K562 (cell line): ENCODE measurements around the gene FUCA2. TPM values are rescaled to one million over a fixed set of nuclear protein-coding genes. Genes with fewer than 3 reads are reported as not detected.
A peak's percentile ranks its signal among the peaks of the same experiment; 100 is the strongest.

Experiments
- polyA plus RNA-seq, 8 experiments: library from polyadenylated mRNA; depleted of rRNA in 4 of 8; stranded (reverse) in 5 of 8; unstranded in 3 of 8; fragments of >200 nt; fragmentation: Nextera tagmentation in 2 of 8; fragmentation: Illumina TruSeq in 1 of 8; extraction: Ambion mirVana in 2 of 8; extraction: Trizol in 1 of 8; gene quantifications; 2 replicates each; pipeline versions ENCODE4 v1.2.1 to v1.2.3, GENCODE V29; 2011 to 2014; ENCODE audit warnings: inconsistent platforms in 1 of 8, missing spikeins in 1 of 8
- small RNA-seq: library from RNA; depleted of rRNA; stranded (forward); fragments of <200 nt; gene quantifications from one replicate; pipeline ENCODE3, GENCODE V24; 2014
- total RNA-seq, 7 experiments: library from RNA; depleted of rRNA in 6 of 7; stranded (reverse); fragments of >200 nt in 6 of 7; fragmentation: Illumina TruSeq in 2 of 7; extraction: Trizol in 2 of 7; gene quantifications; 2 replicates each; pipeline versions ENCODE4 v1.2.1 to v1.2.3, GENCODE V29; 2011 to 2021; ENCODE audit warnings: low replicate concordance in 1 of 7

The FUCA2 gene
- total and polyA plus RNA-seq, 9 of the 15 experiments (the other 6 are each of a cell fraction or from before 2014, with no cell fraction given) = 20.6 to 112 (median 79.3) TPM

Small RNA genes within 50 kb of the gene (small RNA-seq; reads per million reads assigned to genes)
- gene RNA5SP221 = 0.95 reads per million, percentile 56 among the genes with 10 or more reads in this experiment

Other genes with a start within 250 kb of the FUCA2 start
- 21.4 and 22.6 TPM in 2 replicates for gene ADAT2, start 61.0 kb downstream of the FUCA2 start, total RNA-seq (2014; rRNA removed)
- 35.7 and 41.0 TPM in 2 replicates for gene ADAT2, start 61.0 kb downstream of the FUCA2 start, total RNA-seq (2014; rRNA removed; fragmentation: Illumina TruSeq; extraction: Trizol)
- 29.0 and 32.7 TPM in 2 replicates for gene ADAT2, start 61.0 kb downstream of the FUCA2 start, total RNA-seq (2015; rRNA removed; fragmentation: Illumina TruSeq; extraction: Trizol)
- gene ADAT2, start 61.0 kb downstream of the FUCA2 start, total RNA-seq (2021) = 25.9 and 28.4 TPM in 2 replicates
- 48.4 and 60.6 TPM in 2 replicates for gene ADAT2, start 61.0 kb downstream of the FUCA2 start, polyA plus RNA-seq (2011; rRNA removed)
- gene ADAT2, start 61.0 kb downstream of the FUCA2 start, polyA plus RNA-seq (2014; fragmentation: Illumina TruSeq; extraction: Trizol) = 29.7 and 31.7 TPM in 2 replicates
- gene ADAT2, start 61.0 kb downstream of the FUCA2 start, polyA plus RNA-seq (2014; fragmentation: Nextera tagmentation; extraction: Ambion mirVana) = 10 to 100 TPM; 13.0 to 18.5 TPM
- gene ADAT2, start 61.0 kb downstream of the FUCA2 start, polyA plus RNA-seq (2014; rRNA removed) = 46.7 and 62.5 TPM in 2 replicates
- gene PEX3, start 60.9 kb downstream of the FUCA2 start, total RNA-seq (2014; rRNA removed) = 17.2 and 22.8 TPM in 2 replicates
- 30.8 and 32.7 TPM in 2 replicates for gene PEX3, start 60.9 kb downstream of the FUCA2 start, total RNA-seq (2014; rRNA removed; fragmentation: Illumina TruSeq; extraction: Trizol)
- gene PEX3, start 60.9 kb downstream of the FUCA2 start, total RNA-seq (2015; rRNA removed; fragmentation: Illumina TruSeq; extraction: Trizol) = 32.7 and 36.7 TPM in 2 replicates
- 18.0 and 21.8 TPM in 2 replicates for gene PEX3, start 60.9 kb downstream of the FUCA2 start, total RNA-seq (2021)
- gene PEX3, start 60.9 kb downstream of the FUCA2 start, polyA plus RNA-seq (2011; rRNA removed) = 39.2 and 55.7 TPM in 2 replicates
- gene PEX3, start 60.9 kb downstream of the FUCA2 start, polyA plus RNA-seq (2014; fragmentation: Illumina TruSeq; extraction: Trizol) = 20.8 and 26.5 TPM in 2 replicates
- 10 to 100 TPM; 62.8 to 69.6 TPM for gene PEX3, start 60.9 kb downstream of the FUCA2 start, polyA plus RNA-seq (2014; fragmentation: Nextera tagmentation; extraction: Ambion mirVana)
- 17.1 and 17.3 TPM in 2 replicates for gene PEX3, start 60.9 kb downstream of the FUCA2 start, polyA plus RNA-seq (2014; rRNA removed)
- 29.4 and 38.1 TPM in 2 replicates for gene PHACTR2, start 166.2 kb upstream of the FUCA2 start, total RNA-seq (2014; rRNA removed)
- 46.5 and 55.7 TPM in 2 replicates for gene PHACTR2, start 166.2 kb upstream of the FUCA2 start, total RNA-seq (2014; rRNA removed; fragmentation: Illumina TruSeq; extraction: Trizol)
- 45.7 and 52.5 TPM in 2 replicates for gene PHACTR2, start 166.2 kb upstream of the FUCA2 start, total RNA-seq (2015; rRNA removed; fragmentation: Illumina TruSeq; extraction: Trizol)
- gene PHACTR2, start 166.2 kb upstream of the FUCA2 start, total RNA-seq (2021) = 36.2 and 44.2 TPM in 2 replicates
- 13.0 and 16.1 TPM in 2 replicates for gene PHACTR2, start 166.2 kb upstream of the FUCA2 start, polyA plus RNA-seq (2011; rRNA removed)
- gene PHACTR2, start 166.2 kb upstream of the FUCA2 start, polyA plus RNA-seq (2014; fragmentation: Illumina TruSeq; extraction: Trizol) = 19.5 and 22.9 TPM in 2 replicates
- 10 to 100 TPM in 1 of 2 experiments, 1 to 10 TPM in 1; 5.3 to 13.9 TPM for gene PHACTR2, start 166.2 kb upstream of the FUCA2 start, polyA plus RNA-seq (2014; fragmentation: Nextera tagmentation; extraction: Ambion mirVana)
- 13.2 and 15.1 TPM in 2 replicates for gene PHACTR2, start 166.2 kb upstream of the FUCA2 start, polyA plus RNA-seq (2014; rRNA removed)